Astrocyte (in vitro differentiated cells and primary cell): ENCODE data around the gene ABCG8. TPM values are rescaled to one million over a fixed set of nuclear protein-coding genes. Genes with fewer than 3 reads are reported as not detected.

Experiments
- DNase-seq: peaks from one replicate; pipeline ENCODE4 v3.0.0-alpha.2; 2010; ENCODE audit warnings: low read depth
- FAIRE-seq: peaks from 2 replicates; lab custom pipeline; 2011; peaks lifted over from hg19 to GRCh38; lab: Jason Lieb, UNC
- H2AFZ ChIP-seq: 2 replicates; pipeline ENCODE4 v1.6.0; 2012; ENCODE audit warnings: low read depth, low read length, inconsistent platforms
- H3K27ac ChIP-seq: 2 replicates; pipeline ENCODE4 v1.5.1; 2011; ENCODE audit warnings: low read depth, low read length, inconsistent platforms
- H3K27me3 ChIP-seq: 2 replicates; pipeline ENCODE4 v1.6.0; 2011; ENCODE audit warnings: low read length, inconsistent platforms; ENCODE audit not compliant: insufficient read depth
- H3K36me3 ChIP-seq: 2 replicates; pipeline ENCODE4 v1.5.1; 2011; ENCODE audit warnings: low read length, inconsistent platforms; ENCODE audit not compliant: insufficient read depth
- H3K4me1 ChIP-seq: 2 replicates; pipeline ENCODE4 v1.5.1; 2011; ENCODE audit warnings: low read length, inconsistent platforms; ENCODE audit not compliant: insufficient read depth
- H3K4me2 ChIP-seq: 2 replicates; pipeline ENCODE4 v1.6.0; 2012; ENCODE audit warnings: low read length, inconsistent platforms
- H3K4me3 ChIP-seq: 2 replicates; pipeline ENCODE4 v1.5.1; 2011; ENCODE audit warnings: low read depth, mild to moderate bottlenecking, low read length, inconsistent platforms; ENCODE audit not compliant: insufficient read depth
- H3K79me2 ChIP-seq: 2 replicates; pipeline ENCODE4 v1.6.0; 2012; ENCODE audit warnings: mild to moderate bottlenecking, low read length, inconsistent platforms; ENCODE audit not compliant: insufficient read depth
- H3K9ac ChIP-seq: 2 replicates; pipeline ENCODE4 v1.6.0; 2012; ENCODE audit warnings: mild to moderate bottlenecking, low read length, inconsistent platforms
- H3K9me3 ChIP-seq: 2 replicates; pipeline ENCODE4 v1.5.1; 2012; ENCODE audit warnings: low read depth, mild to moderate bottlenecking, low read length, inconsistent platforms; ENCODE audit not compliant: insufficient read depth
- H4K20me1 ChIP-seq: 2 replicates; pipeline ENCODE4 v1.6.0; 2012; ENCODE audit warnings: low read length, inconsistent platforms; ENCODE audit not compliant: insufficient read depth
- H3K27ac Mint-ChIP-seq: one replicate; pipeline ENCODE4 v1.8.0; 2021; ENCODE audit warnings: mild to moderate bottlenecking, mixed read lengths; ENCODE audit not compliant: unreplicated experiment
- H3K27me3 Mint-ChIP-seq: one replicate; pipeline ENCODE4 v1.8.0; 2021; ENCODE audit warnings: low read depth, mixed read lengths; ENCODE audit not compliant: unreplicated experiment
- H3K36me3 Mint-ChIP-seq: one replicate; pipeline ENCODE4 v1.8.0; 2021; ENCODE audit warnings: low read depth, mixed read lengths; ENCODE audit not compliant: unreplicated experiment
- H3K4me1 Mint-ChIP-seq: one replicate; pipeline ENCODE4 v1.8.0; 2021; ENCODE audit warnings: low read depth, mixed read lengths; ENCODE audit not compliant: unreplicated experiment
- H3K4me3 Mint-ChIP-seq: one replicate; pipeline ENCODE4 v1.8.0; 2021; ENCODE audit warnings: mild to moderate bottlenecking, moderate library complexity, mixed read lengths; ENCODE audit not compliant: unreplicated experiment
- H3K9me3 Mint-ChIP-seq: one replicate; pipeline ENCODE4 v1.8.0; 2021; ENCODE audit warnings: mild to moderate bottlenecking, mixed read lengths; ENCODE audit not compliant: unreplicated experiment
- CTCF ChIP-seq: IDR thresholded peaks from 2 replicates; pipeline ENCODE4 v1.5.1; 2011; ENCODE audit warnings: low read depth, mild to moderate bottlenecking, inconsistent platforms, low read length, moderate library complexity; ENCODE audit not compliant: insufficient read depth
- EZH2 ChIP-seq: IDR thresholded peaks from 2 replicates; pipeline ENCODE4 v1.6.1; 2012; ENCODE audit warnings: mild to moderate bottlenecking, low read length, inconsistent platforms; ENCODE audit not compliant: insufficient read depth
- total RNA-seq: library from RNA; stranded (reverse); gene quantifications from 2 replicates; pipeline ENCODE4 v1.2.1, GENCODE V29; 2021

The ABCG8 gene
- total RNA-seq, 1 donor from 2014 or later: not detected

DNA sequence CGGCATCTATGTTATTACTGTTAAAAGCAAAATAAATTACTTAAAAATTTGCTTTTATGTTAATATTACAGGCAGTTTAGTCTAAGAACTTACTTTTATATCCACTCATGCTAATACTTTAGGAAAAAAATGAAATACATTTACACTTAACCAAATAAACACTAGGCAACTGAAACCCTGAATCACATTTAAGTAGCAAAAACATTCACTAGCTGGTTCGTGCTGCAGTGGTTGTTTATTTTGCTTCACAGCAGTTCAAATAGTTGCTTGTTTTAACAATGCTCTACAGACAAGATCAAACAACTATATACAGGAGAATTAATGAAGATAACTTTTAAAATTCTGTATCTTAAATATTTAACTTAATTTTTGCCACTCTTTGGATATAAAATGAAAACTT lies 60.8 kb downstream of the ABCG8 start:
- Histone ChIP-seq H3K36me3 (peaks cover 36% of the 10 kb centered on the region), H3K4me2 (no peak overlapping the region), H3K27ac (no peak overlapping the region), H3K4me3 (no peak overlapping the region), H3K27me3 (no peaks in the 10 kb centered on the region), H3K79me2 (no peaks in the 10 kb centered on the region), H2AFZ (no peak overlapping the region), H4K20me1 (no peaks in the 10 kb centered on the region), H3K4me1 (peaks cover 6% of the 10 kb centered on the region), H3K9me3 (no peaks in the 10 kb centered on the region), H3K9ac (no peak overlapping the region)
- Mint-ChIP-seq H3K4me3 (no peak overlapping the region), H3K27me3 (no peaks in the 10 kb centered on the region), H3K4me1 (no peaks in the 10 kb centered on the region), H3K27ac (no peak overlapping the region), H3K9me3 (no peaks in the 10 kb centered on the region), H3K36me3 (peaks cover 6% of the 10 kb centered on the region)
- FAIRE-seq (no peak), DNase-seq (no peak)
- TF ChIP-seq EZH2: no peak
- TF ChIP-seq CTCF: no peak

- Histone ChIP-seq H3K27ac (peak overlapping the region; percentile 91), H3K27me3 (no peaks in the 10 kb centered on the region), H3K4me1 (peaks cover 23% of the 10 kb centered on the region), H4K20me1 (no peaks in the 10 kb centered on the region), H3K79me2 (peaks cover 4% of the 10 kb centered on the region), H3K9me3 (no peaks in the 10 kb centered on the region), H3K36me3 (peaks cover 18% of the 10 kb centered on the region), H2AFZ (no peak overlapping the region), H3K4me2 (peak overlapping the region; percentile 82), H3K4me3 (peak overlapping the region; percentile 43), H3K9ac (peak overlapping the region; percentile 75)
- peak; percentile 9 for FAIRE-seq
- H3K27me3 Mint-ChIP-seq: no peaks in the 10 kb centered on the region
- peaks cover 8% of the 10 kb centered on the region for H3K36me3 Mint-ChIP-seq
- no peak overlapping the region for H3K27ac Mint-ChIP-seq
- H3K4me1 Mint-ChIP-seq: peaks cover 17% of the 10 kb centered on the region
- no peaks in the 10 kb centered on the region for H3K9me3 Mint-ChIP-seq
- DNase-seq: peak; percentile 95
- H3K4me3 Mint-ChIP-seq: no peak overlapping the region
- TF ChIP-seq EZH2 (no peak), CTCF (no peak)
Observed at GRCh38 chr2:43905371-43905803, 66.6 kb downstream of the ABCG8 start.

DNA sequence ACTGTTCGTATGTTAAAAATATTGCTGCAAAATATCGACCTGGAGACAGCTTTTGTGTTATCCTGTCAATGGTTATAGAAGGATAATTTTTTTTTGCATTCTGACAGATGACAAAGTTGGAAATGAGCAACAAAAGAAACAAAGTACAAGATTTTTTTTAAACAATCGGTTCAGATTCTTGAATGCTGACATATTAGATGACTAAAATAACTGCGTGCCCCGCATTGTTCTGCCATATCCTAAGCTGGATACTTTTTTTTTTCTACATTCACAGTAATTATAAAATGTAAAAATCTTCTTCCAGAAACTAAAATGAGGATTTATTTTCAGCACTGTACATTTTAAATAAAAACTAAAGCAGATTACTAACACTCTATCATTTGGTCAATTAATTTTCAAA lies 67.1 kb downstream of the ABCG8 start:
- H3K27ac ChIP-seq: peak overlapping the region; percentile 91
- H3K9ac ChIP-seq: peak overlapping the region; percentile 75
- TF ChIP-seq EZH2 (no peak), CTCF (no peak)
- peaks cover 4% of the 10 kb centered on the region for H3K79me2 ChIP-seq
- H3K9me3 ChIP-seq: no peaks in the 10 kb centered on the region
- H4K20me1 ChIP-seq: no peaks in the 10 kb centered on the region
- H3K9me3 Mint-ChIP-seq: no peaks in the 10 kb centered on the region
- DNase-seq: peak; percentile 75
- H3K4me1 ChIP-seq: peaks cover 23% of the 10 kb centered on the region
- peaks cover 19% of the 10 kb centered on the region for H3K36me3 ChIP-seq
- FAIRE-seq: no peak
- no peaks in the 10 kb centered on the region for H3K27me3 ChIP-seq
- H3K4me3 ChIP-seq: peak overlapping the region; percentile 43
- peak overlapping the region; percentile 82 for H3K4me2 ChIP-seq
- peaks cover 17% of the 10 kb centered on the region for H3K4me1 Mint-ChIP-seq
- no peaks in the 10 kb centered on the region for H3K27me3 Mint-ChIP-seq
- no peak overlapping the region for H3K4me3 Mint-ChIP-seq
- H3K36me3 Mint-ChIP-seq: peaks cover 8% of the 10 kb centered on the region
- H2AFZ ChIP-seq: no peak overlapping the region
- H3K27ac Mint-ChIP-seq: no peak overlapping the region
